IPS DF 4.7 (cell line): ENCODE measurements around the gene MEGF11.

Experiments used
- DNase-seq: peaks from one replicate; pipeline ENCODE4 v3.0.0-alpha.2; 2013; ENCODE audit warnings: low spot score; ENCODE audit errors: extremely low read depth

The MEGF11 gene

GRCh38 chr15:66253418-66254088 is at the start of gene MEGF11:
Gene MEGF11, minus strand, starts transcription at chr15:66253750. Its CDS starts 125,347 bp downstream, at chr15:66128403.
- no peak for DNase-seq

GRCh38 chr15:66302489-66303278 is 49.1 kb upstream of the MEGF11 start:
- DNase-seq = no peak

- no peak for DNase-seq
Measured at GRCh38 chr15:66298803-66299251, 45.3 kb upstream of the MEGF11 start.

GRCh38 chr15:66296186-66296585 is 42.6 kb upstream of the MEGF11 start:
- no peak for DNase-seq

GRCh38 chr15:66294932-66295235 is 41.3 kb upstream of the MEGF11 start:
- DNase-seq = no peak

- no peak for DNase-seq
Measured at GRCh38 chr15:66294157-66294931, 40.8 kb upstream of the MEGF11 start.

- no peak for DNase-seq
Measured at GRCh38 chr15:66293419-66294156, 40.0 kb upstream of the MEGF11 start, which contains the start of gene DIS3L. Gene DIS3L, plus strand, starts transcription at chr15:66293568. Its CDS starts 29 bp downstream, at chr15:66293597.

GRCh38 chr15:66292571-66293418 is 39.2 kb upstream of the MEGF11 start:
- no peak for DNase-seq

GRCh38 chr15:66291816-66292570 is 38.4 kb upstream of the MEGF11 start:
- no peak for DNase-seq

GRCh38 chr15:66290518-66290917 is 37.0 kb upstream of the MEGF11 start:
- no peak for DNase-seq

- no peak for DNase-seq
Measured at GRCh38 chr15:66290007-66290406, 36.5 kb upstream of the MEGF11 start.

- no peak for DNase-seq
Measured at GRCh38 chr15:66288551-66289185, 35.1 kb upstream of the MEGF11 start.

- DNase-seq = no peak
Measured at GRCh38 chr15:66288093-66288492, 34.5 kb upstream of the MEGF11 start.

GRCh38 chr15:66287461-66288057 is 34.0 kb upstream of the MEGF11 start:
- no peak for DNase-seq

GRCh38 chr15:66285533-66286280 is 32.2 kb upstream of the MEGF11 start:
- no peak for DNase-seq

- no peak for DNase-seq
Measured at GRCh38 chr15:66284271-66284670, 30.7 kb upstream of the MEGF11 start.

GRCh38 chr15:66278671-66279070 is 25.1 kb upstream of the MEGF11 start:
- DNase-seq = no peak

- no peak for DNase-seq
Measured at GRCh38 chr15:66278056-66278455, 24.5 kb upstream of the MEGF11 start.
